WTC11 (cell line): ENCODE measurements around the gene PLBD2. TPM values are rescaled to one million over a fixed set of nuclear protein-coding genes. Genes with fewer than 3 reads are reported as not detected.
A peak's percentile ranks its signal among the peaks of the same experiment; 100 is the strongest.

Source experiments
- ATF1 ChIP-seq: sonication (generic); formaldehyde crosslinking; IDR thresholded peaks from 2 replicates; pipeline ENCODE4 v1.8.1; 2023; ENCODE audit warnings: mild to moderate bottlenecking, moderate library complexity, missing genetic modification reagents
- EMX1 ChIP-seq: fragments of 250-450 bp; sonication (Bioruptor Pico); IDR thresholded peaks from 2 replicates; pipeline ENCODE4 v1.8.0; 2021; ENCODE audit warnings: mild to moderate bottlenecking
- FOXP1 ChIP-seq: sonication (generic); formaldehyde crosslinking; IDR thresholded peaks from 2 replicates; pipeline ENCODE4 v1.8.0; 2022; ENCODE audit warnings: missing genetic modification reagents, mild to moderate bottlenecking, moderate library complexity, borderline replicate concordance
- GTF2I ChIP-seq: fragments of 250-450 bp; sonication (Bioruptor Pico); conservative IDR thresholded peaks from 2 replicates; pipeline ENCODE4 v1.4.0; 2021; ENCODE audit warnings: mild to moderate bottlenecking
- HMGA2 ChIP-seq: fragments of 250-450 bp; sonication (Bioruptor Pico); IDR thresholded peaks from 2 replicates; pipeline ENCODE4 v1.4.0; 2021; ENCODE audit warnings: mild to moderate bottlenecking, moderate library complexity
- IRF2 ChIP-seq: sonication (generic); formaldehyde crosslinking; IDR thresholded peaks from 2 replicates; pipeline ENCODE4 v1.8.0; 2022; ENCODE audit warnings: low read depth, missing genetic modification reagents, borderline replicate concordance
- NR3C1 ChIP-seq: sonication (generic); formaldehyde crosslinking; conservative IDR thresholded peaks from 2 replicates; pipeline ENCODE4 v1.8.1; 2023; ENCODE audit warnings: low read depth, mild to moderate bottlenecking, missing genetic modification reagents
- RORB ChIP-seq: fragments of 250-450 bp; sonication (Bioruptor Pico); IDR thresholded peaks from 2 replicates; pipeline ENCODE4 v1.9.0; 2021; ENCODE audit warnings: mild to moderate bottlenecking
- TEAD1 ChIP-seq: sonication (generic); formaldehyde crosslinking; IDR thresholded peaks from 2 replicates; pipeline ENCODE4 v1.8.0; 2022; ENCODE audit warnings: mild to moderate bottlenecking, missing genetic modification reagents
- TP53 ChIP-seq: sonication (generic); formaldehyde crosslinking; IDR thresholded peaks from 2 replicates; pipeline ENCODE4 v1.8.1; 2023; ENCODE audit warnings: mild to moderate bottlenecking, missing genetic modification reagents
- ZBTB21 ChIP-seq: sonication (generic); formaldehyde crosslinking; IDR thresholded peaks from 2 replicates; pipeline ENCODE4 v1.8.1; 2023; ENCODE audit warnings: mild to moderate bottlenecking, missing genetic modification reagents, borderline replicate concordance
- ZNF219 ChIP-seq: sonication (generic); formaldehyde crosslinking; IDR thresholded peaks from 2 replicates; pipeline ENCODE4 v1.8.0; 2023; ENCODE audit warnings: missing genetic modification reagents, mild to moderate bottlenecking, borderline replicate concordance
- ZNF263 ChIP-seq: sonication (generic); formaldehyde crosslinking; IDR thresholded peaks from 2 replicates; pipeline ENCODE4 v1.8.1; 2022; ENCODE audit warnings: low read depth, mild to moderate bottlenecking, moderate library complexity, missing genetic modification reagents
- ZNF396 ChIP-seq: fragments of 250-450 bp; sonication (Bioruptor Pico); IDR thresholded peaks from 2 replicates; pipeline ENCODE4 v1.8.0; 2021; ENCODE audit warnings: mild to moderate bottlenecking, moderate library complexity, borderline replicate concordance
- total RNA-seq: library from RNA; stranded (reverse); gene quantifications from 3 replicates; pipeline ENCODE4 v1.2.3, GENCODE V29; 2021
- TF ChIP-seq, protein P1 (sequence below): fragments of 200-600 bp; IDR thresholded peaks from 2 replicates; pipeline ENCODE4 v1.8.0; 2022; ENCODE audit warnings: antibody characterized with exemption
- TF ChIP-seq, protein P2 (sequence below): sonication (generic); formaldehyde crosslinking; IDR thresholded peaks from 2 replicates; pipeline ENCODE4 v1.8.1; 2023; ENCODE audit warnings: mild to moderate bottlenecking, missing genetic modification reagents, moderate library complexity
- TF ChIP-seq, protein P3 (sequence below): sonication (generic); formaldehyde crosslinking; IDR thresholded peaks from 2 replicates; pipeline ENCODE4 v1.8.1; 2022; ENCODE audit warnings: mild to moderate bottlenecking, moderate library complexity, missing genetic modification reagents
- TF ChIP-seq, protein P4 (sequence below): sonication (generic); formaldehyde crosslinking; IDR thresholded peaks from 2 replicates; pipeline ENCODE4 v1.8.0; 2022; ENCODE audit warnings: mild to moderate bottlenecking, missing genetic modification reagents
- TF ChIP-seq, protein P5 (sequence below): sonication (generic); formaldehyde crosslinking; IDR thresholded peaks from 2 replicates; pipeline ENCODE4 v1.8.0; 2022; ENCODE audit warnings: mild to moderate bottlenecking, missing genetic modification reagents
- TF ChIP-seq, protein P6 (sequence below): sonication (generic); formaldehyde crosslinking; IDR thresholded peaks from 2 replicates; pipeline ENCODE4 v1.8.1; 2023; ENCODE audit warnings: mild to moderate bottlenecking, missing genetic modification reagents, borderline replicate concordance
- TF ChIP-seq, protein P7 (sequence below): sonication (generic); formaldehyde crosslinking; IDR thresholded peaks from 2 replicates; pipeline ENCODE4 v1.8.0; 2022; ENCODE audit warnings: missing genetic modification reagents
- TF ChIP-seq, protein P8 (sequence below): sonication (generic); formaldehyde crosslinking; IDR thresholded peaks from 2 replicates; pipeline ENCODE4 v1.8.0; 2023; ENCODE audit warnings: missing genetic modification reagents
- TF ChIP-seq, protein P9 (sequence below): sonication (generic); formaldehyde crosslinking; conservative IDR thresholded peaks from 2 replicates; pipeline ENCODE4 v1.8.1; 2022; ENCODE audit warnings: mild to moderate bottlenecking, missing genetic modification reagents

The PLBD2 gene
- total RNA-seq, 1 experiment from 2014 or later: 34.8 TPM

DNA sequence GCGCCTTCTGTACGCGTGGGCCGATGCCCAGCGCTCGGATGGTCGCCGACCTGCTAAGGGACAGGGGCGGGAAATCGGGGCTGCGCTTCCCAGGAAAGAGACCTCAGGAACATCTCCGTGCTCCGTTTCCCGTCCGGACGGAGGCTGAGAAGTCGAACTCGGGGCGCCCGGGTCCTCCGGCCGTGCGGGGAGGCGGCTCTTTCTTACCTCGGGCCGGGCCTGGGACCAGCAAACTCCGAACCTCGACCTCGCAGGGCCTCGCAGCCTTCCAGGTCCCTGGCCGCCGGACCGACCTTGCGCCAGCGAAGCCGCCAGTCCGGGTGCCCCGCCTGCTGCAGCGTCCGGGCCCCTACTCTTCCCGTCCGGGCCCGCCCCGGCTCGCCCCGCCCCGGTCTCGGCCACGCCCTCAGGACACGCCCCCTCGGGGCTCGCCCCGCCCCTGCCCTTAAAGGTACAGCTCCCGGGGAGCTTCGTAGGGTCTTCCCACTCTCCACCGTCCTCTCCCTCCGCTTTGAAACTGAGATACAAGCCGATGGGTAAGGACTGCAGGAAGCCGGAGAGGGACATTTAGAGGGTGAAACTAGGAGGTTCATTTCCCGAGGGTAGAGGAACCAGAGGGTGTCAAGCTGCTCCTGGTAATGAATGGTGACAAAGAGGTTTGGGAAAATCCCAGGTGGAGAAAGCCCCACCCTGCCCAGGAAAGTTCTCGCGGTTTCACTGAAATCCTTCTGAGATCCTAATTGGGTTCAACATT, 23.4 kb upstream of the PLBD2 start, which contains the start of gene SLC8B1 (continued):
- TF ChIP-seq, protein P1, sequence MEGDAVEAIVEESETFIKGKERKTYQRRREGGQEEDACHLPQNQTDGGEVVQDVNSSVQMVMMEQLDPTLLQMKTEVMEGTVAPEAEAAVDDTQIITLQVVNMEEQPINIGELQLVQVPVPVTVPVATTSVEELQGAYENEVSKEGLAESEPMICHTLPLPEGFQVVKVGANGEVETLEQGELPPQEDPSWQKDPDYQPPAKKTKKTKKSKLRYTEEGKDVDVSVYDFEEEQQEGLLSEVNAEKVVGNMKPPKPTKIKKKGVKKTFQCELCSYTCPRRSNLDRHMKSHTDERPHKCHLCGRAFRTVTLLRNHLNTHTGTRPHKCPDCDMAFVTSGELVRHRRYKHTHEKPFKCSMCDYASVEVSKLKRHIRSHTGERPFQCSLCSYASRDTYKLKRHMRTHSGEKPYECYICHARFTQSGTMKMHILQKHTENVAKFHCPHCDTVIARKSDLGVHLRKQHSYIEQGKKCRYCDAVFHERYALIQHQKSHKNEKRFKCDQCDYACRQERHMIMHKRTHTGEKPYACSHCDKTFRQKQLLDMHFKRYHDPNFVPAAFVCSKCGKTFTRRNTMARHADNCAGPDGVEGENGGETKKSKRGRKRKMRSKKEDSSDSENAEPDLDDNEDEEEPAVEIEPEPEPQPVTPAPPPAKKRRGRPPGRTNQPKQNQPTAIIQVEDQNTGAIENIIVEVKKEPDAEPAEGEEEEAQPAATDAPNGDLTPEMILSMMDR: no peak
- TF ChIP-seq RORB (CRISPR knock-in tag) (no peak), NR3C1 (no peak), IRF2 (CRISPR knock-in tag) (no peak), ZNF396 (CRISPR knock-in tag) (no peak), GTF2I (CRISPR knock-in tag) (no peak), ZNF263 (no peak), TEAD1 (CRISPR knock-in tag) (peak; percentile 42; the same call in 1 of the 2 replicates), EMX1 (CRISPR knock-in tag) (no peak), TP53 (no peak), ZBTB21 (CRISPR knock-in tag) (no peak), ZNF219 (no peak), FOXP1 (CRISPR knock-in tag) (no peak), HMGA2 (CRISPR knock-in tag) (no peak), ATF1 (CRISPR knock-in tag) (no peak)
- TF ChIP-seq, protein P2, sequence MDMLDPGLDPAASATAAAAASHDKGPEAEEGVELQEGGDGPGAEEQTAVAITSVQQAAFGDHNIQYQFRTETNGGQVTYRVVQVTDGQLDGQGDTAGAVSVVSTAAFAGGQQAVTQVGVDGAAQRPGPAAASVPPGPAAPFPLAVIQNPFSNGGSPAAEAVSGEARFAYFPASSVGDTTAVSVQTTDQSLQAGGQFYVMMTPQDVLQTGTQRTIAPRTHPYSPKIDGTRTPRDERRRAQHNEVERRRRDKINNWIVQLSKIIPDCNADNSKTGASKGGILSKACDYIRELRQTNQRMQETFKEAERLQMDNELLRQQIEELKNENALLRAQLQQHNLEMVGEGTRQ (CRISPR knock-in tag): 0 out of 2 replicates have a peak, but pooled peaks have one; percentile 14
- TF ChIP-seq, protein P3, sequence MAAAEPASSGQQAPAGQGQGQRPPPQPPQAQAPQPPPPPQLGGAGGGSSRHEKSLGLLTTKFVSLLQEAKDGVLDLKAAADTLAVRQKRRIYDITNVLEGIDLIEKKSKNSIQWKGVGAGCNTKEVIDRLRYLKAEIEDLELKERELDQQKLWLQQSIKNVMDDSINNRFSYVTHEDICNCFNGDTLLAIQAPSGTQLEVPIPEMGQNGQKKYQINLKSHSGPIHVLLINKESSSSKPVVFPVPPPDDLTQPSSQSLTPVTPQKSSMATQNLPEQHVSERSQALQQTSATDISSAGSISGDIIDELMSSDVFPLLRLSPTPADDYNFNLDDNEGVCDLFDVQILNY: no peak
- TF ChIP-seq, protein P4, sequence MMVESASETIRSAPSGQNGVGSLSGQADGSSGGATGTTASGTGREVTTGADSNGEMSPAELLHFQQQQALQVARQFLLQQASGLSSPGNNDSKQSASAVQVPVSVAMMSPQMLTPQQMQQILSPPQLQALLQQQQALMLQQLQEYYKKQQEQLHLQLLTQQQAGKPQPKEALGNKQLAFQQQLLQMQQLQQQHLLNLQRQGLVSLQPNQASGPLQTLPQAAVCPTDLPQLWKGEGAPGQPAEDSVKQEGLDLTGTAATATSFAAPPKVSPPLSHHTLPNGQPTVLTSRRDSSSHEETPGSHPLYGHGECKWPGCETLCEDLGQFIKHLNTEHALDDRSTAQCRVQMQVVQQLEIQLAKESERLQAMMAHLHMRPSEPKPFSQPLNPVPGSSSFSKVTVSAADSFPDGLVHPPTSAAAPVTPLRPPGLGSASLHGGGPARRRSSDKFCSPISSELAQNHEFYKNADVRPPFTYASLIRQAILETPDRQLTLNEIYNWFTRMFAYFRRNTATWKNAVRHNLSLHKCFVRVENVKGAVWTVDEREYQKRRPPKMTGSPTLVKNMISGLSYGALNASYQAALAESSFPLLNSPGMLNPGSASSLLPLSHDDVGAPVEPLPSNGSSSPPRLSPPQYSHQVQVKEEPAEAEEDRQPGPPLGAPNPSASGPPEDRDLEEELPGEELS: no peak
- TF ChIP-seq, protein P5, sequence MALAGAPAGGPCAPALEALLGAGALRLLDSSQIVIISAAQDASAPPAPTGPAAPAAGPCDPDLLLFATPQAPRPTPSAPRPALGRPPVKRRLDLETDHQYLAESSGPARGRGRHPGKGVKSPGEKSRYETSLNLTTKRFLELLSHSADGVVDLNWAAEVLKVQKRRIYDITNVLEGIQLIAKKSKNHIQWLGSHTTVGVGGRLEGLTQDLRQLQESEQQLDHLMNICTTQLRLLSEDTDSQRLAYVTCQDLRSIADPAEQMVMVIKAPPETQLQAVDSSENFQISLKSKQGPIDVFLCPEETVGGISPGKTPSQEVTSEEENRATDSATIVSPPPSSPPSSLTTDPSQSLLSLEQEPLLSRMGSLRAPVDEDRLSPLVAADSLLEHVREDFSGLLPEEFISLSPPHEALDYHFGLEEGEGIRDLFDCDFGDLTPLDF (CRISPR knock-in tag): no peak
- TF ChIP-seq, protein P6, sequence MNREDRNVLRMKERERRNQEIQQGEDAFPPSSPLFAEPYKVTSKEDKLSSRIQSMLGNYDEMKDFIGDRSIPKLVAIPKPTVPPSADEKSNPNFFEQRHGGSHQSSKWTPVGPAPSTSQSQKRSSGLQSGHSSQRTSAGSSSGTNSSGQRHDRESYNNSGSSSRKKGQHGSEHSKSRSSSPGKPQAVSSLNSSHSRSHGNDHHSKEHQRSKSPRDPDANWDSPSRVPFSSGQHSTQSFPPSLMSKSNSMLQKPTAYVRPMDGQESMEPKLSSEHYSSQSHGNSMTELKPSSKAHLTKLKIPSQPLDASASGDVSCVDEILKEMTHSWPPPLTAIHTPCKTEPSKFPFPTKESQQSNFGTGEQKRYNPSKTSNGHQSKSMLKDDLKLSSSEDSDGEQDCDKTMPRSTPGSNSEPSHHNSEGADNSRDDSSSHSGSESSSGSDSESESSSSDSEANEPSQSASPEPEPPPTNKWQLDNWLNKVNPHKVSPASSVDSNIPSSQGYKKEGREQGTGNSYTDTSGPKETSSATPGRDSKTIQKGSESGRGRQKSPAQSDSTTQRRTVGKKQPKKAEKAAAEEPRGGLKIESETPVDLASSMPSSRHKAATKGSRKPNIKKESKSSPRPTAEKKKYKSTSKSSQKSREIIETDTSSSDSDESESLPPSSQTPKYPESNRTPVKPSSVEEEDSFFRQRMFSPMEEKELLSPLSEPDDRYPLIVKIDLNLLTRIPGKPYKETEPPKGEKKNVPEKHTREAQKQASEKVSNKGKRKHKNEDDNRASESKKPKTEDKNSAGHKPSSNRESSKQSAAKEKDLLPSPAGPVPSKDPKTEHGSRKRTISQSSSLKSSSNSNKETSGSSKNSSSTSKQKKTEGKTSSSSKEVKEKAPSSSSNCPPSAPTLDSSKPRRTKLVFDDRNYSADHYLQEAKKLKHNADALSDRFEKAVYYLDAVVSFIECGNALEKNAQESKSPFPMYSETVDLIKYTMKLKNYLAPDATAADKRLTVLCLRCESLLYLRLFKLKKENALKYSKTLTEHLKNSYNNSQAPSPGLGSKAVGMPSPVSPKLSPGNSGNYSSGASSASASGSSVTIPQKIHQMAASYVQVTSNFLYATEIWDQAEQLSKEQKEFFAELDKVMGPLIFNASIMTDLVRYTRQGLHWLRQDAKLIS (CRISPR knock-in tag): no peak
- TF ChIP-seq, protein P7, sequence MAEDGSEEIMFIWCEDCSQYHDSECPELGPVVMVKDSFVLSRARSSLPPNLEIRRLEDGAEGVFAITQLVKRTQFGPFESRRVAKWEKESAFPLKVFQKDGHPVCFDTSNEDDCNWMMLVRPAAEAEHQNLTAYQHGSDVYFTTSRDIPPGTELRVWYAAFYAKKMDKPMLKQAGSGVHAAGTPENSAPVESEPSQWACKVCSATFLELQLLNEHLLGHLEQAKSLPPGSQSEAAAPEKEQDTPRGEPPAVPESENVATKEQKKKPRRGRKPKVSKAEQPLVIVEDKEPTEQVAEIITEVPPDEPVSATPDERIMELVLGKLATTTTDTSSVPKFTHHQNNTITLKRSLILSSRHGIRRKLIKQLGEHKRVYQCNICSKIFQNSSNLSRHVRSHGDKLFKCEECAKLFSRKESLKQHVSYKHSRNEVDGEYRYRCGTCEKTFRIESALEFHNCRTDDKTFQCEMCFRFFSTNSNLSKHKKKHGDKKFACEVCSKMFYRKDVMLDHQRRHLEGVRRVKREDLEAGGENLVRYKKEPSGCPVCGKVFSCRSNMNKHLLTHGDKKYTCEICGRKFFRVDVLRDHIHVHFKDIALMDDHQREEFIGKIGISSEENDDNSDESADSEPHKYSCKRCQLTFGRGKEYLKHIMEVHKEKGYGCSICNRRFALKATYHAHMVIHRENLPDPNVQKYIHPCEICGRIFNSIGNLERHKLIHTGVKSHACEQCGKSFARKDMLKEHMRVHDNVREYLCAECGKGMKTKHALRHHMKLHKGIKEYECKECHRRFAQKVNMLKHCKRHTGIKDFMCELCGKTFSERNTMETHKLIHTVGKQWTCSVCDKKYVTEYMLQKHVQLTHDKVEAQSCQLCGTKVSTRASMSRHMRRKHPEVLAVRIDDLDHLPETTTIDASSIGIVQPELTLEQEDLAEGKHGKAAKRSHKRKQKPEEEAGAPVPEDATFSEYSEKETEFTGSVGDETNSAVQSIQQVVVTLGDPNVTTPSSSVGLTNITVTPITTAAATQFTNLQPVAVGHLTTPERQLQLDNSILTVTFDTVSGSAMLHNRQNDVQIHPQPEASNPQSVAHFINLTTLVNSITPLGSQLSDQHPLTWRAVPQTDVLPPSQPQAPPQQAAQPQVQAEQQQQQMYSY (CRISPR knock-in tag): no peak
- TF ChIP-seq, protein P8, sequence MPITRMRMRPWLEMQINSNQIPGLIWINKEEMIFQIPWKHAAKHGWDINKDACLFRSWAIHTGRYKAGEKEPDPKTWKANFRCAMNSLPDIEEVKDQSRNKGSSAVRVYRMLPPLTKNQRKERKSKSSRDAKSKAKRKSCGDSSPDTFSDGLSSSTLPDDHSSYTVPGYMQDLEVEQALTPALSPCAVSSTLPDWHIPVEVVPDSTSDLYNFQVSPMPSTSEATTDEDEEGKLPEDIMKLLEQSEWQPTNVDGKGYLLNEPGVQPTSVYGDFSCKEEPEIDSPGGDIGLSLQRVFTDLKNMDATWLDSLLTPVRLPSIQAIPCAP (CRISPR knock-in tag): no peak
- TF ChIP-seq, protein P9, sequence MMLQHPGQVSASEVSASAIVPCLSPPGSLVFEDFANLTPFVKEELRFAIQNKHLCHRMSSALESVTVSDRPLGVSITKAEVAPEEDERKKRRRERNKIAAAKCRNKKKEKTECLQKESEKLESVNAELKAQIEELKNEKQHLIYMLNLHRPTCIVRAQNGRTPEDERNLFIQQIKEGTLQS (CRISPR knock-in tag): no peak
